ENCODE data around the gene SH3BP4.
A peak's percentile ranks its signal among the peaks of the same experiment; 100 is the strongest.

The SH3BP4 gene, protein sequence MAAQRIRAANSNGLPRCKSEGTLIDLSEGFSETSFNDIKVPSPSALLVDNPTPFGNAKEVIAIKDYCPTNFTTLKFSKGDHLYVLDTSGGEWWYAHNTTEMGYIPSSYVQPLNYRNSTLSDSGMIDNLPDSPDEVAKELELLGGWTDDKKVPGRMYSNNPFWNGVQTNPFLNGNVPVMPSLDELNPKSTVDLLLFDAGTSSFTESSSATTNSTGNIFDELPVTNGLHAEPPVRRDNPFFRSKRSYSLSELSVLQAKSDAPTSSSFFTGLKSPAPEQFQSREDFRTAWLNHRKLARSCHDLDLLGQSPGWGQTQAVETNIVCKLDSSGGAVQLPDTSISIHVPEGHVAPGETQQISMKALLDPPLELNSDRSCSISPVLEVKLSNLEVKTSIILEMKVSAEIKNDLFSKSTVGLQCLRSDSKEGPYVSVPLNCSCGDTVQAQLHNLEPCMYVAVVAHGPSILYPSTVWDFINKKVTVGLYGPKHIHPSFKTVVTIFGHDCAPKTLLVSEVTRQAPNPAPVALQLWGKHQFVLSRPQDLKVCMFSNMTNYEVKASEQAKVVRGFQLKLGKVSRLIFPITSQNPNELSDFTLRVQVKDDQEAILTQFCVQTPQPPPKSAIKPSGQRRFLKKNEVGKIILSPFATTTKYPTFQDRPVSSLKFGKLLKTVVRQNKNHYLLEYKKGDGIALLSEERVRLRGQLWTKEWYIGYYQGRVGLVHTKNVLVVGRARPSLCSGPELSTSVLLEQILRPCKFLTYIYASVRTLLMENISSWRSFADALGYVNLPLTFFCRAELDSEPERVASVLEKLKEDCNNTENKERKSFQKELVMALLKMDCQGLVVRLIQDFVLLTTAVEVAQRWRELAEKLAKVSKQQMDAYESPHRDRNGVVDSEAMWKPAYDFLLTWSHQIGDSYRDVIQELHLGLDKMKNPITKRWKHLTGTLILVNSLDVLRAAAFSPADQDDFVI

DNA sequence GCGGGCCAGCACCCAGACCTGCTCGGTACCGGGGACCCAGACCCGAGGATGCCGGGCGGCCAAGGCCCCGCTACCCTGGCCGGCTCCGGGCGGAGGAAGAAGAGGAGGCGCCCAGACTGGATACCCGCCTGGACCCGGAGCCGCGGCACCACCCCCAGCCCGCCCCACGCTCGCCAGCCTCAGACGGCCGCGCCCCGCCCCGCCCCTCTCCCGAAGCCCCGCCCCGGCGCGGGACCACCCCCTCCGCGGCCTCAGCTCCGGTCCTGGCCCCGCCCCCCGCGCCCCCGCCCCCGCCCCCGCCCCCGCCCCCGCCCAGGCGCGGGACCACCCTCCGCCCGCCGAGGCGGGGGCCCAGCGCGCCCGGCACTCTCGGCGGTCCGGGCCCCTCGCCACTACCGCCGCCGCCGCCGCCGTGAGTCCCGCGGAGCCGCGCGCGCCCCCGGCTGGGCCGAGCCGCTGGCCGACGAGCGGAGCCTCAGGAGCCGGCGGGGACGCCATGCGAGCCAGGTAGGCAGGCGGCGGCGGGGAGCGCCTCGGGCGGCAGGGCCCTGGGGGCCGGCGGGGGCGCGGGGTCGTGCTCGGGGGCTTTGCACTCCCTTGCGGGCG, at the start of gene SH3BP4:
TSS of gene SH3BP4 (plus strand) at position 354 of the 606 bp plus-strand sequence. CDS start 82,986 bp downstream, outside the sequence.
- DNase-seq, result peak; percentile 55

GRCh38 chr2:234904785-234905184, 47.0 kb upstream of the SH3BP4 start:
- DNase-seq, result no peak

GRCh38 chr2:234905547-234906265, 46.1 kb upstream of the SH3BP4 start:
- DNase-seq, result peak; percentile 12

GRCh38 chr2:234910186-234910679, 41.6 kb upstream of the SH3BP4 start:
- no peak for DNase-seq

DNA sequence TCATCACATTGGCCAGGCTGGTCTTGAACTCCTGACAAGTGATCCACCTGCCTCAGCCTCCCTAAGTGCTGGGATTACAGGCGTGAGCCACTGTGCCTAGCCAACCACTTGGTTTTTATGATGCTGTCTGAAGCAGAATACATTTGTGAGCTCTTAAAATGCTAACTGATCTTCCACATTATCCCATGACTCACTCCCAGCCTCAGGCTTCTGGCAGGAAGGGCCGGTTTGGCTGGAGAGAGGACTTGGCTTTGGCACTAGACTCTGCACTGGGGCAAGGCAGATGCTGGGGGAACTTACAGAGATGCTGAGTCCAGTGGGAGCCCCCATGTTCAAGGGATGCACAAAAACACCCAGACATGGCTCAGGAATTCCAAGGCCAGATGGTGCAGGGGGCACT, 40.5 kb upstream of the SH3BP4 start:
- no peak for DNase-seq

DNA sequence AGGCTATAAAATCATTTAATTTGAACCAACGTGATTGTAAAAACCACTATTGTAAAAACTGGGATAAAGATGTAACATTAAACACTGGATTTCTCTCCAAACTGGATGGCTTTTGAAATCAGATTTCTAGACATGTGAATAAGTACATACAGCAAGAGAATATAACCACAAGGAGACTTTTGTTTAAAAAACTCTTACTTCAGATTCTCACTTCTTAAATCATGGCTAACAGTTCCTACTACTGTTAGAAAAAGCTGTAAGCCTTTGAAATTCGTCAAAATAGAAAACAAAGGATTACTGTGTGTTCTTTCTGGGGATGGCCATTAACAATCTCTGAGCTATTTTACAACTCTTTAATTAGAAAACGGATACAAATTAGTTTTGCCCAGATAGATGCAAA, 39.4 kb upstream of the SH3BP4 start:
- DNase-seq, result no peak

- DNase-seq, result peak; percentile 57
Observed at GRCh38 chr2:234913208-234913626, 38.6 kb upstream of the SH3BP4 start.

DNA sequence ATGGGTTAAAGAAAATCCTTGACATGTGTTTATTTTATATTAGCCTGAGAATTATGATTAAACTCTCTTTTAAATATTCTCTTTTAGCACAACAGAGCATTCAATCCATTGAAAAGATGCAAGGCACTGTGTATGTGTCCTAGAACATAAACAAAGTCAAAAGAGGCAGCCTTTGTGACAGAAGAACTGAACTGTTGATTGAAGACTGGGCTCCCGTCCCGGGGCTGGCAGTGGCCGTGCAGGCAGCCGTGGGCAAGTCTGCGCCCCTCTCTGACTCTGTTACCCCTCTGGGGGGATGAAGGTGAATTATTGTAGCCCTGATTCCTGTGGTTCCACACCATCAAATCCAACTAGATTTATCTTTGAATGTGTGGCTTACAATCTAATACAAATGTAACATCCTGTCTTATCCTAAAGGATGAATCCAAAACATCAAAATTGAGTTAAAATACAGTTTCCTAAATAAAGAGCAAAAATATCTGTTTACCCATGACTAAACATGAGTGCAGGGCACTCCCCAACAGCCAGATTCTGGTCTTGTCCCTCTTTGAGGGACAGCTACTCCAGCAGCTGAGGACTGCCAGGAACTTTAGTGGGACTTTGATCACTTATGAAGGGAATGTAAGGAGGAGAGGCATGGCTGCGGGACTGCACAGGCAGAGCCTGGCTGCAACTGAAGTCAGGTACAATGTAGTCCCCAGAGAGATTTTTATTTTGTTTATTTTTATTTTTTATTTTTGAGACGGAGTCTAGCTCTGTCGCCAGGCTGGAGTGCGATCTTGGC, 37.3 kb upstream of the SH3BP4 start:
- no peak for DNase-seq

GRCh38 chr2:234916674-234917073, 35.1 kb upstream of the SH3BP4 start:
- no peak for DNase-seq

GRCh38 chr2:234917211-234917975, 34.4 kb upstream of the SH3BP4 start:
- DNase-seq, result no peak

DNA sequence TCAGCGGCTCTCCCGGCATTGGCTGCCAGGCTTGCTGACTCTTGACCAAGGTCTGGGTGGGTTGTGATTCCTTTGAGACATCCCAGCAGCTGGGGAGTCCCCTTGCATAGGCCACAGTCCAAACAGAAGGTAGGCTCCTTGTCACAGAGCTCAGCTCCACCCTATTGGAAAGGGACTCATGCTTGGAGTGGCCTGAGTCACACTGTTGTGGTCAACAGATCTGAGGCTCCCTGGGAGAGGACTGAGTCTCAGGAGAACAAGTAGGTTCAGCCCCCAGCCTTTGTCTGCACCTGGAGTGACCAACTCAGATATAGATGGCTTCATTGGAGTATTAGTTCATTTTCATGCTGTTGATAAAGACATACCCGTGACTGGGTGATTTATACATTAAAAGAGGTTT, 32.1 kb upstream of the SH3BP4 start:
- no peak for DNase-seq

GRCh38 chr2:234920836-234921235, 31.0 kb upstream of the SH3BP4 start:
- no peak for DNase-seq

DNA sequence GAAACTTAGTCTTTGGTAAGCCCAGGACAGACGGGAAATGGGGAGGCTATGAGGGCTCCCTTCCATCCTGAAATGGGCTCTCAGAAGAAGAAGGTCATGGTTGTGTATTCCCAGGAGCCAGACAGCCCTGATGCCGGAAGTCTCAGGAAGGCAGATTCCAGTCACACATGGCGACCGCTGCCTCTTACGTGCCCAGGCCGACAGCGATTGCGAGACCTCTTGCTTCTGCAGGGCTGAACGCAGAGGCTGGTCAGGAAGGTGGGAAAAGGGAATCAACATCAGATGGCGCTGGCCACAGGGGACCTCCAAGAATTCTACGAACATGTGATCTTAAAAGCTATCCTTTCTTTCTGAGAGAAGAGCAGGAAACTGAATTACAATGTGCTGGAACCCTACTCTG, 22.8 kb upstream of the SH3BP4 start:
- no peak for DNase-seq

DNA sequence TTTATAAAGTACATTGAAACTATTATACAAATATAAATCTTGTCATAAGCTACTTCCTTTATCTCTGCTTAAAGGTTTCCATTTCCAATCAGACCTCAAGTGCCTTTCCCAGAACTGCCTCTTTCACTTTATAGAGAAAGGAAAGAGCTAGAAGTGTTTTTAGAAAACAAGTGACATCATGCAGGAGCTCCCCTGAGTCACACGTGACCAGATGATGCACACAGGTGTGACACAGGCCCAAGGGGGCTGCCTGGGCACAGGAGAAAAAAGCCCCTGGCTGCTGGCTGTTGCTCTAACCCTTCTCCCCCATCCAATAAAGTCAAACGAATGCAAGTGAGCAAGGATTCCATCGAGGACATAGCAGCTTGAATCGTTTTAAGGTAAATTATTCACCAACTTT, 21.4 kb upstream of the SH3BP4 start:
- no peak for DNase-seq

GRCh38 chr2:234931371-234931770, 20.4 kb upstream of the SH3BP4 start:
- DNase-seq, result no peak

GRCh38 chr2:234932591-234933168, 19.1 kb upstream of the SH3BP4 start:
- no peak for DNase-seq

GRCh38 chr2:234935311-234935710, 16.5 kb upstream of the SH3BP4 start:
- DNase-seq, result no peak

GRCh38 chr2:234939576-234939975, 12.2 kb upstream of the SH3BP4 start:
- DNase-seq, result no peak

- no peak for DNase-seq
Observed at GRCh38 chr2:234939996-234940395, 11.8 kb upstream of the SH3BP4 start.

- DNase-seq, result no peak
Observed at GRCh38 chr2:234940527-234940926, 11.3 kb upstream of the SH3BP4 start.
